Measurements from ENCODE around the gene HS3ST5. TPM values are rescaled to one million over a fixed set of nuclear protein-coding genes. Genes with fewer than 3 reads are reported as not detected.

HS3ST5 gene
- not detected in 2 replicates for total RNA-seq

GRCh38 chr6:114342826-114343781 is at the start of gene HS3ST5:
HS3ST5 (minus strand) TSS chr6:114343023; CDS start chr6:114062845, 280,178 bp downstream.

Data from hair follicular keratinocyte (primary cell).